ENCODE results near the gene SPRY2.

The SPRY2 gene

DNA sequence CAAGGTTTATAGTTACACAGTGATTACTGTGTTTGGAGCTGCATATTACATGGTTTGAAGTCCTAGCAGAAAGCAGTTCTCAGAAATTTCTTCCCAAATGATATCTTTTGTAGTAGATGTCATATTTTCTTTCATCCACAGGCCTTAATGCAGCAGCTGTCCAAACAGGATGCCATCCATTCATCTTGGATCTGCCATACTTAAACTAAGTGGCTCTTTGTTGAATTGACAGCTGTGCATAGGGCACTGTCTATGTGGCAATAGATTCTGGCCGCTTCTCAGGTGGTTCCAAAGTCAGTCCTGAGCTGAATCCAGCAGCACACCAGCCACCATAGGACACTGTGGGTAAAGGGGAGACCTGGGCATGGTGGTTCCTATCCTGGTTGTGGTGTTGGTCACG, 41.6 kb upstream of the SPRY2 start:
- TF ChIP-seq CTCF (IDR thresholded peaks at IDR 0.05; ENCODE audit: insufficient read depth, missing control alignments): no peak
- no peak for DNase-seq (ENCODE audit: insufficient read length, low spot score)
- no peak for FAIRE-seq

DNA sequence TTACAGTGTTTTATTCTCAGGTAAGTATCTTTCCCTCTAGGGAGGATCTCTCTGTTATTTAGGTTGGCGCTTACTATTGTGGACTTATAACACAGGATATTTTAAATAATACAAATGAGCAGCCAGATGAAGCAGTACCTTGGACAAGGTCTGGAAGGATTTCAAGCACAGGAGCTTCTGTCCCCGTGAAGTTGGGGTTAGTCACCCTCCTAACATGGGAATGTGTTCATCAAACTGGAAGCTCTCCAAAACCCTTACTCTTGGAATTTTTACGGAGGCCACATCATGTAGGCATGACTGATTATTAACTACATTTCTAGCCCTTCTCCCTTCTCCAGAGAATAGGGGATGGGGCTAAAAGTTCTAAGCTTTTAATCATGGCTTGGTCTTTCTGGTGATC, 38.3 kb upstream of the SPRY2 start:
- FAIRE-seq: no peak
- TF ChIP-seq CTCF (IDR thresholded peaks at IDR 0.05; ENCODE audit: insufficient read depth, missing control alignments): no peak
- no peak for DNase-seq (ENCODE audit: insufficient read length, low spot score)

GRCh38 chr13:80376554-80376953, 35.6 kb upstream of the SPRY2 start:
- no peak for TF ChIP-seq CTCF (IDR thresholded peaks at IDR 0.05; ENCODE audit: insufficient read depth, missing control alignments)
- FAIRE-seq (no peak), DNase-seq (ENCODE audit: insufficient read length, low spot score) (no peak)

- DNase-seq (ENCODE audit: insufficient read length, low spot score) (no peak), FAIRE-seq (no peak)
- no peak for TF ChIP-seq CTCF (IDR thresholded peaks at IDR 0.05; ENCODE audit: insufficient read depth, missing control alignments)
Observed at GRCh38 chr13:80374901-80375300, 34.0 kb upstream of the SPRY2 start.

DNA sequence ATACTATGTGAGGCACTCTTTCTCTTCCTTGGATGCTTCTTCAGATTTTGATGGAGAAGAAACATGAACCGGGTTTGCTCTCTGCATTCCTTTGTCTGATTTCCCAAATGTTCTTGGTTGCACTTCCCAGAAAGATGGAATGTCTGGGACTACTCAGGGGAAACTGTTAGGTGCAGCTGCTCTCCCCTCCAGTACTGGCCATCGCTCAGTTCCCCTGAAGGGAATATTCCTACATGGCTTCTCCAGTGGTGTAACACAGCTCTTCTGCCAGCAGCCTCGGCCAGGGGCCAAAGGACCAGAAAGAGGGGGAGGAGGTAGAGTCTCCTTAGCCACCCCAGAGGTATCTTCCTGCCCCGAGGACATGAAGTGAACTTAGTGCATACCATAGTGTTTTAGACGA, 33.5 kb upstream of the SPRY2 start:
- no peak for TF ChIP-seq CTCF (IDR thresholded peaks at IDR 0.05; ENCODE audit: insufficient read depth, missing control alignments)
- DNase-seq (ENCODE audit: insufficient read length, low spot score): no peak
- FAIRE-seq: no peak

- FAIRE-seq (no peak), DNase-seq (ENCODE audit: insufficient read length, low spot score) (no peak)
Observed at GRCh38 chr13:80371840-80372509, 31.0 kb upstream of the SPRY2 start.

More at GRCh38 chr13:80371840-80372509, 31.0 kb upstream of the SPRY2 start:
- no peak for TF ChIP-seq CTCF (IDR thresholded peaks at IDR 0.05; ENCODE audit: insufficient read depth, missing control alignments)
